ES-I3 (cell line): ENCODE measurements around the gene EMX1.

Source experiments
- H3K36me3 ChIP-seq: 2 replicates; pipeline ENCODE4 v1.6.1; 2013; ENCODE audit warnings: mild to moderate bottlenecking, low read length, control low read depth, moderate library complexity; ENCODE audit not compliant: insufficient read depth
- H3K4me1 ChIP-seq: 2 replicates; pipeline ENCODE4 v1.6.1; 2013; ENCODE audit warnings: mild to moderate bottlenecking, control low read depth, low read length; ENCODE audit not compliant: insufficient read depth
- H3K9ac ChIP-seq: 2 replicates; pipeline ENCODE4 v1.6.1; 2013; ENCODE audit warnings: low read depth, mild to moderate bottlenecking, low read length, moderate library complexity
- H3K9me3 ChIP-seq: 2 replicates; pipeline ENCODE4 v1.6.1; 2013; ENCODE audit warnings: mild to moderate bottlenecking, low read length, moderate library complexity; ENCODE audit not compliant: control insufficient read depth, insufficient read depth

EMX1 gene

GRCh38 chr2:72938455-72938854 lies 21.1 kb downstream of the EMX1 start:
- no peaks in the 10 kb centered on the region for H3K9me3 ChIP-seq
- no peaks in the 10 kb centered on the region for H3K36me3 ChIP-seq
- no peak overlapping the region for H3K9ac ChIP-seq
- H3K4me1 ChIP-seq, result peaks cover 9% of the 10 kb centered on the region; the same call in 1 of the 2 replicates

GRCh38 chr2:72940361-72940760 lies 23.0 kb downstream of the EMX1 start:
- Histone ChIP-seq H3K9me3 (no peaks in the 10 kb centered on the region), H3K36me3 (no peaks in the 10 kb centered on the region; the same call in 1 of the 2 replicates), H3K4me1 (peaks cover 9% of the 10 kb centered on the region; the same call in 1 of the 2 replicates), H3K9ac (no peak overlapping the region)

- Histone ChIP-seq H3K9ac (no peak overlapping the region), H3K9me3 (no peaks in the 10 kb centered on the region), H3K36me3 (no peaks in the 10 kb centered on the region; the same call in 1 of the 2 replicates), H3K4me1 (peaks cover 9% of the 10 kb centered on the region; the same call in 1 of the 2 replicates)
Measured at GRCh38 chr2:72940786-72941185, 23.5 kb downstream of the EMX1 start.

GRCh38 chr2:72942293-72942692 lies 25.0 kb downstream of the EMX1 start:
- Histone ChIP-seq H3K9me3 (no peaks in the 10 kb centered on the region), H3K36me3 (no peaks in the 10 kb centered on the region; the same call in 1 of the 2 replicates), H3K4me1 (peaks cover 9% of the 10 kb centered on the region; the same call in 1 of the 2 replicates), H3K9ac (no peak overlapping the region)

GRCh38 chr2:72942881-72943418 lies 25.6 kb downstream of the EMX1 start:
- peaks cover 9% of the 10 kb centered on the region; the same call in 1 of the 2 replicates for H3K4me1 ChIP-seq
- H3K9ac ChIP-seq, result no peak overlapping the region
- no peaks in the 10 kb centered on the region; the same call in 1 of the 2 replicates for H3K36me3 ChIP-seq
- H3K9me3 ChIP-seq, result no peaks in the 10 kb centered on the region

- Histone ChIP-seq H3K9me3 (no peaks in the 10 kb centered on the region), H3K36me3 (no peaks in the 10 kb centered on the region; the same call in 1 of the 2 replicates), H3K9ac (no peak overlapping the region), H3K4me1 (peaks cover 9% of the 10 kb centered on the region; the same call in 1 of the 2 replicates)
Measured at GRCh38 chr2:72943540-72944395, 26.4 kb downstream of the EMX1 start.

- H3K9me3 ChIP-seq, result no peaks in the 10 kb centered on the region
- H3K36me3 ChIP-seq, result no peaks in the 10 kb centered on the region; the same call in 1 of the 2 replicates
- H3K9ac ChIP-seq, result no peak overlapping the region
- peaks cover 9% of the 10 kb centered on the region; the same call in 1 of the 2 replicates for H3K4me1 ChIP-seq
Measured at GRCh38 chr2:72944804-72945449, 27.6 kb downstream of the EMX1 start.

GRCh38 chr2:72945450-72946019 lies 28.2 kb downstream of the EMX1 start:
- Histone ChIP-seq H3K4me1 (peaks cover 13% of the 10 kb centered on the region; the same call in 1 of the 2 replicates), H3K36me3 (no peaks in the 10 kb centered on the region; the same call in 1 of the 2 replicates), H3K9me3 (no peaks in the 10 kb centered on the region), H3K9ac (no peak overlapping the region)

GRCh38 chr2:72946466-72946865 lies 29.1 kb downstream of the EMX1 start:
- Histone ChIP-seq H3K4me1 (peaks cover 11% of the 10 kb centered on the region; the same call in 1 of the 2 replicates), H3K36me3 (no peaks in the 10 kb centered on the region; the same call in 1 of the 2 replicates), H3K9ac (no peak overlapping the region), H3K9me3 (no peaks in the 10 kb centered on the region)

- Histone ChIP-seq H3K9me3 (no peaks in the 10 kb centered on the region), H3K4me1 (peaks cover 18% of the 10 kb centered on the region), H3K9ac (no peak overlapping the region), H3K36me3 (no peaks in the 10 kb centered on the region; the same call in 1 of the 2 replicates)
Measured at GRCh38 chr2:72947952-72948830, 30.9 kb downstream of the EMX1 start.

- H3K9ac ChIP-seq, result no peak overlapping the region
- H3K36me3 ChIP-seq, result no peaks in the 10 kb centered on the region
- H3K9me3 ChIP-seq, result no peaks in the 10 kb centered on the region
- H3K4me1 ChIP-seq, result peaks cover 18% of the 10 kb centered on the region
Measured at GRCh38 chr2:72949045-72949444, 31.7 kb downstream of the EMX1 start.

- H3K9ac ChIP-seq, result no peak overlapping the region
- no peaks in the 10 kb centered on the region for H3K36me3 ChIP-seq
- peaks cover 18% of the 10 kb centered on the region for H3K4me1 ChIP-seq
- H3K9me3 ChIP-seq, result no peaks in the 10 kb centered on the region
Measured at GRCh38 chr2:72949642-72950041, 32.3 kb downstream of the EMX1 start.

- Histone ChIP-seq H3K36me3 (no peaks in the 10 kb centered on the region), H3K4me1 (peaks cover 18% of the 10 kb centered on the region), H3K9me3 (no peaks in the 10 kb centered on the region), H3K9ac (no peak overlapping the region)
Measured at GRCh38 chr2:72950558-72951255, 33.4 kb downstream of the EMX1 start.
